ENCODE measurements around the gene RBCK1. TPM values are rescaled to one million over a fixed set of nuclear protein-coding genes. Genes with fewer than 3 reads are reported as not detected.

The RBCK1 gene
- total and polyA plus RNA-seq, 10 of the 15 experiments (the other 5 are each of a cell fraction or from before 2014, with no cell fraction given): 14.1 to 99.7 (median 76.0) TPM

- ATAC-seq: no peak
- TF ChIP-seq RELA (IDR thresholded peaks at IDR 0.05; ENCODE audit: borderline replicate concordance, partially characterized antibody): no peak
- TF ChIP-seq BCL11A (IDR thresholded peaks at IDR 0.05; ENCODE audit: low read depth, low read length): no peak
- TF ChIP-seq TCF7 (IDR thresholded peaks at IDR 0.05; ENCODE audit: borderline replicate concordance): no peak
- no peak for TF ChIP-seq KLF5 (IDR thresholded peaks at IDR 0.05; ENCODE audit: partially characterized antibody)
- no peak for TF ChIP-seq SREBF1 (IDR thresholded peaks at IDR 0.05; ENCODE audit: low read length)
- no peak for TF ChIP-seq KAT2A (conservative IDR thresholded peaks at IDR 0.05; ENCODE audit: control insufficient read depth, low read depth, low read length)
- TF ChIP-seq ESRRA (IDR thresholded peaks at IDR 0.05; ENCODE audit: low read length): no peak
- TF ChIP-seq CHD4 (IDR thresholded peaks at IDR 0.05): no peak
- no peak for TF ChIP-seq USF2 (IDR thresholded peaks at IDR 0.05; ENCODE audit: borderline replicate concordance, low read depth, low read length)
- no peak for TF ChIP-seq CEBPB (IDR thresholded peaks at IDR 0.05; ENCODE audit: borderline replicate concordance in 1 of 2, low read depth in 2 of 2, low read length in 2 of 2)
- no peak for TF ChIP-seq MYB (IDR thresholded peaks at IDR 0.05; ENCODE audit: borderline replicate concordance, low read depth, low read length)
- no peak for TF ChIP-seq SMAD5 (IDR thresholded peaks at IDR 0.05; ENCODE audit: low read depth)
- TF ChIP-seq NR2C1 (IDR thresholded peaks at IDR 0.05): no peak
- TF ChIP-seq ZNF384 (IDR thresholded peaks at IDR 0.05; ENCODE audit: borderline replicate concordance, low read depth, low read length): no peak
- no peak for TF ChIP-seq RB1 (IDR thresholded peaks at IDR 0.05; ENCODE audit: borderline replicate concordance)
- TF ChIP-seq TAF1 (IDR thresholded peaks at IDR 0.05; ENCODE audit: borderline replicate concordance, low read depth, low read length): no peak
- TF ChIP-seq ZNF207 (IDR thresholded peaks at IDR 0.05; ENCODE audit: borderline replicate concordance): no peak
- no peak for TF ChIP-seq ZNF217 (IDR thresholded peaks at IDR 0.05)
- Histone ChIP-seq H3K36me3 (ENCODE audit: control insufficient read depth in 2 of 2, insufficient read depth in 2 of 2, low read length in 1 of 2) (peaks cover 0 to 10% of the 10 kb centered on the region in 2 experiments), H3K9ac (ENCODE audit: control insufficient read depth, insufficient read depth, low read length) (no peak overlapping the region), H3K4me1 (ENCODE audit: control insufficient read depth, insufficient read depth, low read length) (no peaks in the 10 kb centered on the region), H3K4me3 (no peak overlapping the region), H4K20me1 (ENCODE audit: control insufficient read depth, insufficient read depth) (no peaks in the 10 kb centered on the region), H3K79me2 (ENCODE audit: control insufficient read depth, insufficient read depth, low read length) (no peaks in the 10 kb centered on the region), H3K27ac (ENCODE audit: control insufficient read depth, insufficient read depth) (no peak overlapping the region), H3K9me3 (replicated peaks; ENCODE audit: control insufficient read depth, insufficient read depth, low read length) (no peaks in the 10 kb centered on the region), H3K27me3 (replicated peaks in 1 of 2; ENCODE audit: control insufficient read depth in 2 of 2, insufficient read depth in 2 of 2, low read length in 1 of 2) (no peaks in the 10 kb centered on the region), H3K4me2 (ENCODE audit: control insufficient read depth, insufficient read depth) (no peak overlapping the region), H2AFZ (ENCODE audit: control insufficient read depth, low read depth, low read length) (no peak overlapping the region)
- in situ Hi-C loops (cut with MboI) (loop anchor here (5.0 kb wide), 1 partner anchor 123 kb away; no protein-coding TSS in a partner anchor), intact Hi-C loops (cut with micrococcal nuclease; ENCODE audit: unreplicated experiment) (no loop called here)
- FAIRE-seq: no peak
- ChIA-PET RAD21 (ENCODE audit: unreplicated experiment) (interaction anchor here (1.6 kb wide), 1 partner anchor 120 kb away, joined by 8 read pairs; no protein-coding TSS in a partner anchor), CTCF (interaction anchor here (1.2 to 5.2 kb wide), 5 partner anchors 12 to 125 kb away, joined by 4 to 41 read pairs (median 5); no protein-coding TSS in a partner anchor), SMC1A (ENCODE audit: uncharacterized antibody, unreplicated experiment) (interaction anchor here (0.6 to 1.6 kb wide), 4 partner anchors 9 to 190 kb away, joined by 3 to 8 read pairs (median 4); no protein-coding TSS in a partner anchor), POLR2A (no interaction called here)
- no TSS peak for BruUV-seq (replicated peaks)
- no peak for DNase-seq (ENCODE audit: low read depth, low spot score)
- over 99% methylated on average over 6 of the region's 6 CpGs for WGBS (ENCODE audit: insufficient coverage, insufficient replicate concordance, low lambda C conversion rate, missing lambda C conversion rate)
These were observed 67.6 kb downstream of the RBCK1 start for GRCh38 chr20:475463-476357.

Measured in GM12878 (cell line).